Measurements from ENCODE around the gene IL6R. TPM values are rescaled to one million over a fixed set of nuclear protein-coding genes. Genes with fewer than 3 reads are reported as not detected.
A peak's percentile ranks its signal among the peaks of the same experiment; 100 is the strongest.

The IL6R gene
- total RNA-seq, 2 experiments from 2014 or later: 0.16 to 0.53 TPM

GRCh38 chr1:154502066-154502743, 97.1 kb downstream of the IL6R start, which contains the start of the genes SHE and TDRD10:
Gene SHE, minus strand, starts transcription at chr1:154502412. Its CDS starts 386 bp downstream, at chr1:154502026.
Gene TDRD10, plus strand, starts transcription at chr1:154502219. Its CDS starts 4,685 bp downstream, at chr1:154506904.
- ATAC-seq (peak; percentile 50), DNase-seq (no peak)
- H3K4me1 Mint-ChIP-seq (ENCODE audit: low read depth): peaks cover 3% of the 10 kb centered on the region
- H3K36me3 Mint-ChIP-seq (ENCODE audit: low read depth): no peaks in the 10 kb centered on the region
- H3K9me3 Mint-ChIP-seq (ENCODE audit: insufficient read depth): no peaks in the 10 kb centered on the region
- CTCF ChIA-PET: no interaction called here
- H3K27me3 Mint-ChIP-seq (ENCODE audit: low read depth): peaks cover 49% of the 10 kb centered on the region
- no peak within 1 kb of the TSS for H3K4me3 Mint-ChIP-seq
- POLR2A ChIA-PET: no interaction called here
- H3K27ac Mint-ChIP-seq: no peak within 1 kb of the TSS

DNA sequence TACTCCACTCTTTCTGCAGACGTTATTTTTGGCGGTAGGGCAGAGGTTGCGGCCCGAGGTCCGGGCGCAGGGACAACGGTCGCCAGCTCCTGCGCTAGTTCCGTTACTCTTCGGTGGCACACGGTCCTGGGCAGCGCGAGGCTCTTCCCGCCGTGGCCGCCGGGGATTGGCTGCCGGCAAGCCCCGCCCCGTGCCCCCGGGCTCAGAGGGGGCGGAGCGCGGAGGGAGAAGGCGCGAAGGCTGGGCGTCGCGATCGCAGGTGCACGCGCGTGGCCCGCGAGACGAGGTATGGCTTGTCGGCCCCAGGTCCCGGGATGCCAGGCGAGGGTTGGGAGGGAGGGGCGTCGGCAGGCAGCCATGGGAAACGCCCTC, 97.6 kb downstream of the IL6R start:
- ChIA-PET CTCF (interaction anchor here (1.6 kb wide), 1 partner anchor 23 kb away, joined by 3 read pairs; no protein-coding TSS in a partner anchor), POLR2A (interaction anchor here (0.7 kb wide), 1 partner anchor 853 kb away, joined by 3 read pairs; no protein-coding TSS in a partner anchor)
- Mint-ChIP-seq H3K27ac (no peak overlapping the region), H3K4me3 (no peak overlapping the region), H3K9me3 (ENCODE audit: insufficient read depth) (no peaks in the 10 kb centered on the region), H3K4me1 (ENCODE audit: low read depth) (peaks cover 3% of the 10 kb centered on the region), H3K27me3 (ENCODE audit: low read depth) (peaks cover 54% of the 10 kb centered on the region), H3K36me3 (ENCODE audit: low read depth) (no peaks in the 10 kb centered on the region)
- ATAC-seq (peak; percentile 25), DNase-seq (no peak)

- H3K4me1 Mint-ChIP-seq (ENCODE audit: low read depth): peaks cover 3% of the 10 kb centered on the region
- CTCF ChIA-PET: interaction anchor here (1.6 to 1.7 kb wide), 2 partner anchors 17 to 24 kb away, joined by 3 to 5 read pairs; no protein-coding TSS in a partner anchor
- no peak overlapping the region for H3K27ac Mint-ChIP-seq
- DNase-seq (no peak), ATAC-seq (no peak)
- no peaks in the 10 kb centered on the region for H3K9me3 Mint-ChIP-seq (ENCODE audit: insufficient read depth)
- H3K27me3 Mint-ChIP-seq (ENCODE audit: low read depth): peaks cover 56% of the 10 kb centered on the region
- POLR2A ChIA-PET: no interaction called here
- H3K36me3 Mint-ChIP-seq (ENCODE audit: low read depth): no peaks in the 10 kb centered on the region
- no peak overlapping the region for H3K4me3 Mint-ChIP-seq
These were observed 98.8 kb downstream of the IL6R start for GRCh38 chr1:154503898-154504297.

DNA sequence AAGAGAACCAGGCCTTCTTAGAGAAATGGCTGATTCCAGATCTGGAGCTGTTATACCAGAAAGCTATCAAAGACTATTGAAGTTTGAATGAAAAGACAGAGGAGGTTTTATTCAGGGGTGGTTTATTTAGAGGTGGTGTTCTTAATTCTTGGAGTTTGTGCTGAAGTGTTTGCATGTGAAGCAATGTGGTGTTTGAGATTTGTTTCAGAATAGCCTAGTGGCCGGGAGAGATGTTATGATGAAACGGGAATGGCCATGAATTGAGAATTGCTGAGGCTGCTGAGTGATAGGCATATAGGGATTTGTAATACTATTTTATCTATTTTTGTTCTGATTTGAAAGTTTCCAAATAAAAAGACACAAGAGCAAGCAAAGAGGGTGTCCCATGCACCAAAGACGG, 107.6 kb downstream of the IL6R start:
- DNase-seq (no peak), ATAC-seq (no peak)
- H3K27ac Mint-ChIP-seq: no peak overlapping the region
- H3K27me3 Mint-ChIP-seq (ENCODE audit: low read depth): peaks cover 28% of the 10 kb centered on the region
- no peaks in the 10 kb centered on the region for H3K9me3 Mint-ChIP-seq (ENCODE audit: insufficient read depth)
- ChIA-PET CTCF (interaction anchor here (1.0 kb wide), 1 partner anchor 34 kb away, joined by 3 read pairs; no protein-coding TSS in a partner anchor), POLR2A (no interaction called here)
- no peaks in the 10 kb centered on the region for H3K4me1 Mint-ChIP-seq (ENCODE audit: low read depth)
- H3K36me3 Mint-ChIP-seq (ENCODE audit: low read depth): no peaks in the 10 kb centered on the region
- H3K4me3 Mint-ChIP-seq: no peak overlapping the region

- POLR2A ChIA-PET: no interaction called here
- DNase-seq: no peak
- Mint-ChIP-seq H3K27me3 (ENCODE audit: low read depth) (peaks cover 25% of the 10 kb centered on the region), H3K4me1 (ENCODE audit: low read depth) (no peaks in the 10 kb centered on the region), H3K36me3 (ENCODE audit: low read depth) (no peaks in the 10 kb centered on the region), H3K27ac (no peak overlapping the region), H3K4me3 (no peak overlapping the region), H3K9me3 (ENCODE audit: insufficient read depth) (no peaks in the 10 kb centered on the region)
- no peak for ATAC-seq
- CTCF ChIA-PET: no interaction called here
These were observed 109.0 kb downstream of the IL6R start for GRCh38 chr1:154514066-154514553.

DNA sequence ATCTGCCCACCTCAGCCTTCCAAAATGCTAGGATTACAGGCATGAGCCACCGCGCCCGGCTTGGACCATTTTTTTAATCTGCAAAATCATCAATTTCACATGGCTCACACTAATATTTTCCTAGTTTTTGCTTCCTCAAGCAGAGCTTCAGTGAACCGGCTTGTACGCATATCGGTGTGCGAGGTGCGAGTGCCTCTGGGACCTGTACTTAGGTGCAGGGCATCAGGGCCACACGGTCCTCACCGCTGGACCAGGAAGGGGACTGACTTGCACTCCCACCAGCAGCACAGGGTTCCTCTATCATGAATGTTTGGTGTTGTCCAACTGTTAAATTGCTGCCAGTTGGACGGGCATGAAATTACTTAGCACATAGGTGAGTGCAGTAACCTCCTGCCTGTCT, 112.5 kb downstream of the IL6R start:
- Mint-ChIP-seq H3K4me1 (ENCODE audit: low read depth) (no peaks in the 10 kb centered on the region), H3K27ac (no peak overlapping the region), H3K4me3 (no peak overlapping the region), H3K9me3 (ENCODE audit: insufficient read depth) (no peaks in the 10 kb centered on the region), H3K27me3 (ENCODE audit: low read depth) (peaks cover 34% of the 10 kb centered on the region), H3K36me3 (ENCODE audit: low read depth) (no peaks in the 10 kb centered on the region)
- ChIA-PET CTCF (interaction anchor here (1.2 kb wide), 1 partner anchor 42 kb away, joined by 5 read pairs; no protein-coding TSS in a partner anchor), POLR2A (interaction anchor here (0.6 kb wide), 1 partner anchor 44 kb away, joined by 3 read pairs; no protein-coding TSS in a partner anchor)
- ATAC-seq (no peak), DNase-seq (no peak)

Other genes starting within 250 kb of the IL6R start
- gene TPM3, start 213.2 kb upstream of the IL6R start, total RNA-seq: 100 to 1,000 TPM; 856 to 880 TPM
- gene CFAP141, start 199.0 kb upstream of the IL6R start, total RNA-seq: not detected
- gene UBAP2L, start 184.4 kb upstream of the IL6R start, total RNA-seq: 100 to 1,000 TPM; 176 to 179 TPM
- gene HAX1, start 132.7 kb upstream of the IL6R start, total RNA-seq: 100 to 1,000 TPM; 110 to 119 TPM
- gene AQP10, start 84.2 kb upstream of the IL6R start, total RNA-seq: not detected
- gene ATP8B2, start 79.8 kb upstream of the IL6R start, total RNA-seq: 10 to 100 TPM; 65.3 to 71.6 TPM
- gene TDRD10, start 96.9 kb downstream of the IL6R start, total RNA-seq: not detected
- not detected for gene SHE, start 97.1 kb downstream of the IL6R start, total RNA-seq
- gene UBE2Q1, start 153.3 kb downstream of the IL6R start, total RNA-seq: 100 to 1,000 TPM in 1 of 2 experiments, 10 to 100 TPM in 1; 93.6 to 103 TPM
- not detected for gene CHRNB2, start 162.4 kb downstream of the IL6R start, total RNA-seq
- 100 to 1,000 TPM; 314 to 317 TPM for gene ADAR, start 202.8 kb downstream of the IL6R start, total RNA-seq

Measured in activated CD8-positive, alpha-beta T cell treated with anti-CD3 and anti-CD28 coated beads, Interleukin-2, amount 10 ng/mL, durations not matched to agents 7 days and 5 days (primary cell).